Measurements from ENCODE around the gene CRKL. TPM values are rescaled to one million over a fixed set of nuclear protein-coding genes. Genes with fewer than 3 reads are reported as not detected.
A peak's percentile ranks its signal among the peaks of the same experiment; 100 is the strongest.

Gene CRKL
- total RNA-seq, 1 donor = 38.4 TPM

DNA sequence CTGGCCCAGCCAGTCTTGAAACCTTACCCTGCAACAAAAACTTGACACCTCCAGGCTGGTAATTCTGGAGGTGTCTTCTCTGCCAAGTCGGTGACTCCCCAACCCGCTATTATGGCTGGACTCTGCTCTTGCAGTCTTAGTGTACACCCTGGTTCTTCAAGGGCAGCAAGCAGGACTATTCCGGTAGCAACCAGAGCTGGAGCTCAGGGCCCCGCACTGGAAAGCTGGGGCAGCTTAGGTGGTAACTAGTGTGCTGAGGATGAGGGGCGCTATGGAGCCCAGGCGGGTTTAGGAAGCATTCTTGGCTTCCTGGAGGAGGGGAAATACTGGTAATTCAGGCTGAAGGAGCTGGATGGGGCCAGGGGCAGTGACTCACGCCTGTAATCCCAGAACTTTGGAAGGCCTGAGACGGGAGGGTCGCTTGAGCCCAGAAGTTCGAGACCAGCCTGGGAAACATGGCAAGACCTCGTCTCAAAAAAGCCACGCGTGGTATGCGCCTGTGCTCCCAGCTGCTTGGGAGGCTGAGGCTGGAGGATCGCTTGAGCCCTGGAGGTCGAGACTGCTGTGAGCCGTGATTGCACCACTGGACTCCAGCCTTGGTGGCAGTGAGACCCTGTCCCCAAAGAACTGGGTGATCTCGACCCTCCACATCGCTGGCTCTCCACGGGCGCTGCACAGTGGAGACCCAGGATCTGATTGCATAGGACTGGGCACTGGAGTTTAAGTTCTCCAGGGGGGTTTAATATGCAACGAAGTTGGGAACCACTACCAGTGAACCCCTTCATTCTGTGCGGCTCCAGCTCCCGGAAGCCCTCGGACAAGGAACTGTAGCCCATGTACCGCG lies 39.3 kb downstream of the CRKL start:
- peak; percentile 69 for DNase-seq (ENCODE audit: insufficient read length, low spot score, missing footprints)
- H3K9me3 ChIP-seq (ENCODE audit: low read depth, low read length) = no peaks in the 10 kb centered on the region
- peak overlapping the region; percentile 85 for H3K4me2 ChIP-seq (ENCODE audit: insufficient read depth, low read length)
- H3K27me3 ChIP-seq (ENCODE audit: insufficient read depth, low read length) = no peaks in the 10 kb centered on the region
- TF ChIP-seq, protein P1, sequence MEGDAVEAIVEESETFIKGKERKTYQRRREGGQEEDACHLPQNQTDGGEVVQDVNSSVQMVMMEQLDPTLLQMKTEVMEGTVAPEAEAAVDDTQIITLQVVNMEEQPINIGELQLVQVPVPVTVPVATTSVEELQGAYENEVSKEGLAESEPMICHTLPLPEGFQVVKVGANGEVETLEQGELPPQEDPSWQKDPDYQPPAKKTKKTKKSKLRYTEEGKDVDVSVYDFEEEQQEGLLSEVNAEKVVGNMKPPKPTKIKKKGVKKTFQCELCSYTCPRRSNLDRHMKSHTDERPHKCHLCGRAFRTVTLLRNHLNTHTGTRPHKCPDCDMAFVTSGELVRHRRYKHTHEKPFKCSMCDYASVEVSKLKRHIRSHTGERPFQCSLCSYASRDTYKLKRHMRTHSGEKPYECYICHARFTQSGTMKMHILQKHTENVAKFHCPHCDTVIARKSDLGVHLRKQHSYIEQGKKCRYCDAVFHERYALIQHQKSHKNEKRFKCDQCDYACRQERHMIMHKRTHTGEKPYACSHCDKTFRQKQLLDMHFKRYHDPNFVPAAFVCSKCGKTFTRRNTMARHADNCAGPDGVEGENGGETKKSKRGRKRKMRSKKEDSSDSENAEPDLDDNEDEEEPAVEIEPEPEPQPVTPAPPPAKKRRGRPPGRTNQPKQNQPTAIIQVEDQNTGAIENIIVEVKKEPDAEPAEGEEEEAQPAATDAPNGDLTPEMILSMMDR (IDR thresholded peaks at IDR 0.05; ENCODE audit: extremely low read depth, low read depth, low read length) = no peak
- peaks cover 24% of the 10 kb centered on the region for H4K20me1 ChIP-seq (ENCODE audit: insufficient read depth, low read length)
- H3K4me3 ChIP-seq (ENCODE audit: insufficient read depth, low read length) = peak overlapping the region; percentile 84
- peaks cover 24% of the 10 kb centered on the region for H3K79me2 ChIP-seq (ENCODE audit: insufficient read depth, low read length)
- peaks cover 13% of the 10 kb centered on the region for H3K4me1 ChIP-seq (ENCODE audit: insufficient read depth, low read length)
- H3K36me3 ChIP-seq (ENCODE audit: insufficient read depth, low read length) = peaks cover 22% of the 10 kb centered on the region
- peak overlapping the region; percentile 51 for H2AFZ ChIP-seq (ENCODE audit: low read length)
- no peak overlapping the region for H3K27ac ChIP-seq (ENCODE audit: low read depth, low read length)

DNA sequence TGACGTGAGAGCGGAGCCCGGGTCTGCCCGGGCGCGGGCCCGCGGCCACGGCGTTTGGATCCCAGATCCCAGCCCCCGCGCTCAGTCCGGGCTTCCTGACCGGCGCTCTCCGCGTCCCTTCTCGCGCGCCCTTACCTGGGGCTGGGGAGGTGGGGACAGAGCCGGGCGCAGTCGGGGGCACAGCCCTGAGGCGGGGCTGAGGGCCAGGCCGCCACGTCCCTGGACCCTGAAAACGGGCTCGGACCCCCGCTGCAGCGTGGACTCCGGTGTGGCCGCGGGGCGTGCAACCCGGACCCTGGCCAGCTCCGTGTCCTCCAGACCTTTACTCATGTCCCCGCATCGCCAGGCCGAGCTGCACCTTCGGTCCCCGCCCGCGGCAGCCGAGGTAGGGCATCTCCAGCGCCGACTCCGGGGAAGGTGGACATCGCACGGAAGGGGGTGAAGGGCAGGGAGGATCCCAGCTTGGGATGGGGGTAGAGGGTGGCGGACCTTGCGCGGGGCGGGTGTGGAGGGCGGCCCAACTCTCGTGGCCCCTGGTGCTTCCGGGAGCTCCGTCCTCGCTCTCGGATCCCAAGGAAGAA lies 40.0 kb downstream of the CRKL start:
- Histone ChIP-seq H3K4me1 (ENCODE audit: insufficient read depth, low read length) (peaks cover 13% of the 10 kb centered on the region), H3K36me3 (ENCODE audit: insufficient read depth, low read length) (peaks cover 16% of the 10 kb centered on the region), H4K20me1 (ENCODE audit: insufficient read depth, low read length) (peaks cover 18% of the 10 kb centered on the region), H3K27ac (ENCODE audit: low read depth, low read length) (no peak overlapping the region), H3K9me3 (ENCODE audit: low read depth, low read length) (no peaks in the 10 kb centered on the region), H3K4me2 (ENCODE audit: insufficient read depth, low read length) (peak overlapping the region; percentile 85), H3K4me3 (ENCODE audit: insufficient read depth, low read length) (peak overlapping the region; percentile 84), H3K27me3 (ENCODE audit: insufficient read depth, low read length) (no peaks in the 10 kb centered on the region), H2AFZ (ENCODE audit: low read length) (peak overlapping the region; percentile 79), H3K79me2 (ENCODE audit: insufficient read depth, low read length) (peaks cover 17% of the 10 kb centered on the region)
- TF ChIP-seq, protein P1 (IDR thresholded peaks at IDR 0.05; ENCODE audit: extremely low read depth, low read depth, low read length) = no peak
- peak; percentile 92 for DNase-seq (ENCODE audit: insufficient read length, low spot score, missing footprints)

DNA sequence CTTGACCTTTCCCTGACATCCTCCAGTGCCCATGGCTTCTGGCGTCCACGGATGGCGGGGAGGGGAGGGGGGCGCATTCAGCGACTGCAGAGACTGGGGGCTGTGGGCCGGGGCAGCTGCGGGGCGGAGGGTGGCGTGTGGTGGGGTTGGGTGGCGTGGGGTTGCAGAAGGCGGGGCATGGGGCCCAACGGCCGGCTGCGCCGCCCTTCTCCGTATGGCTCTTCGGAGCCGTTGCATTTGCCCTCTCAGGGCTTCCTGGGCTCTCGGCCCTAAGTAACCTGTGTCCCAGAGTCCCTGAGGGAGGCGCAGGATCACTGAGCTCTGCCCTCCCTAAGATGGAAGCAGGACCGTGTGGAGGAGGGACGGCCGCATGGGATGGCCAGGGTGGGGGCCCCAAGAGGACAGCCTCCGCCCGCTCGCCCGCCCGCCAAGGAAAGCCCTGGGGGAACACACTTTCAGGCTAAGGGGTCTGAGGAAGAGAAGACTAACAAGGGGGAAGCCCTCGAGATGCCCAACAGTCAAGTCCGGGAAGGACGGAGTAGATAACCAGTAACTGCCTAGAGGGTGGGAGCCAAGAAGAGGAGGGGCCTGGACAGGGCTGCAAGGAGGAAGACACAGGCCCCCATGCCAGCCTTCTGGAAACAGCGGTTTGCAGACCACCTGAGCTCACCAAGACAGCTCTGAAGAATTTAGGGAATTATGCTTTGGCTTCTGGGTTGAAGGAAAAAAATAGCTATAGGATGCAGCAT lies 40.6 kb downstream of the CRKL start:
- no peaks in the 10 kb centered on the region for H3K27me3 ChIP-seq (ENCODE audit: insufficient read depth, low read length)
- peaks cover 9% of the 10 kb centered on the region for H3K36me3 ChIP-seq (ENCODE audit: insufficient read depth, low read length)
- TF ChIP-seq, protein P1 (IDR thresholded peaks at IDR 0.05; ENCODE audit: extremely low read depth, low read depth, low read length) = no peak
- no peak overlapping the region for H3K27ac ChIP-seq (ENCODE audit: low read depth, low read length)
- H3K4me2 ChIP-seq (ENCODE audit: insufficient read depth, low read length) = peak overlapping the region; percentile 85
- peak; percentile 92 for DNase-seq (ENCODE audit: insufficient read length, low spot score, missing footprints)
- H3K4me3 ChIP-seq (ENCODE audit: insufficient read depth, low read length) = peak overlapping the region; percentile 84
- peaks cover 15% of the 10 kb centered on the region for H4K20me1 ChIP-seq (ENCODE audit: insufficient read depth, low read length)
- H2AFZ ChIP-seq (ENCODE audit: low read length) = peak overlapping the region; percentile 79
- no peaks in the 10 kb centered on the region for H3K9me3 ChIP-seq (ENCODE audit: low read depth, low read length)
- H3K79me2 ChIP-seq (ENCODE audit: insufficient read depth, low read length) = peaks cover 11% of the 10 kb centered on the region
- H3K4me1 ChIP-seq (ENCODE audit: insufficient read depth, low read length) = peaks cover 13% of the 10 kb centered on the region
